Esophagus muscularis mucosa (tissue), 4 donors: Measurements from ENCODE around the gene PCSK9.

ENCODE experiments used
- EP300 ChIP-seq: sonication (generic); formaldehyde crosslinking; IDR thresholded peaks from one replicate; pipeline ENCODE4 v1.6.1; 2017; ENCODE audit warnings: antibody characterized with exemption
- POLR2A ChIP-seq: fragments of 450-650 bp; IDR thresholded peaks from one replicate; pipeline ENCODE4 v1.6.1; 2017; ENCODE audit warnings: antibody characterized with exemption, moderate library complexity, mild to moderate bottlenecking, low read depth
- POLR2AphosphoS5 ChIP-seq, 2 donors: sonication (generic); formaldehyde crosslinking; IDR thresholded peaks; one replicate each; pipeline ENCODE4 v1.6.1; 2017; ENCODE audit warnings: antibody characterized with exemption in 2 of 2
- TF ChIP-seq, protein P1 (sequence below), 3 experiments: fragments of 200-600 bp in 2 of 3; fragments of 450-650 bp in 1 of 3; sonication (generic) in 2 of 3; IDR thresholded peaks; one replicate each; pipeline ENCODE4 v1.5.1; 2017 to 2019; ENCODE audit warnings: antibody characterized with exemption in 3 of 3, mild to moderate bottlenecking in 2 of 3, moderate library complexity in 1 of 3

GRCh38 chr1:55021942-55022546, 17.3 kb upstream of the PCSK9 start:
- TF ChIP-seq POLR2A (no peak), EP300 (no peak), POLR2AphosphoS5 (IDR thresholded peaks at IDR 0.05) (no peak)
- TF ChIP-seq, protein P1, sequence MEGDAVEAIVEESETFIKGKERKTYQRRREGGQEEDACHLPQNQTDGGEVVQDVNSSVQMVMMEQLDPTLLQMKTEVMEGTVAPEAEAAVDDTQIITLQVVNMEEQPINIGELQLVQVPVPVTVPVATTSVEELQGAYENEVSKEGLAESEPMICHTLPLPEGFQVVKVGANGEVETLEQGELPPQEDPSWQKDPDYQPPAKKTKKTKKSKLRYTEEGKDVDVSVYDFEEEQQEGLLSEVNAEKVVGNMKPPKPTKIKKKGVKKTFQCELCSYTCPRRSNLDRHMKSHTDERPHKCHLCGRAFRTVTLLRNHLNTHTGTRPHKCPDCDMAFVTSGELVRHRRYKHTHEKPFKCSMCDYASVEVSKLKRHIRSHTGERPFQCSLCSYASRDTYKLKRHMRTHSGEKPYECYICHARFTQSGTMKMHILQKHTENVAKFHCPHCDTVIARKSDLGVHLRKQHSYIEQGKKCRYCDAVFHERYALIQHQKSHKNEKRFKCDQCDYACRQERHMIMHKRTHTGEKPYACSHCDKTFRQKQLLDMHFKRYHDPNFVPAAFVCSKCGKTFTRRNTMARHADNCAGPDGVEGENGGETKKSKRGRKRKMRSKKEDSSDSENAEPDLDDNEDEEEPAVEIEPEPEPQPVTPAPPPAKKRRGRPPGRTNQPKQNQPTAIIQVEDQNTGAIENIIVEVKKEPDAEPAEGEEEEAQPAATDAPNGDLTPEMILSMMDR (IDR thresholded peaks at IDR 0.05), result peak; percentile 65 to 85 (median 73)
